Left lobe of liver (tissue), 2 donors: ENCODE results near the gene MMGT1. TPM values are rescaled to one million over a fixed set of nuclear protein-coding genes. Genes with fewer than 3 reads are reported as not detected.

Experiments used
- ATAC-seq: fragments of 200-7000 bp; cut with Tn5 transposase; one replicate; pipeline ENCODE4 v1.9.1; 2020; ENCODE audit warnings: mild to moderate bottlenecking, moderate library complexity
- DNase-seq: peaks from one replicate; pipeline ENCODE4 v3.0.0-alpha.2; 2020; ENCODE audit warnings: low spot score
- total RNA-seq: library from RNA; stranded (reverse); gene quantifications from one replicate; pipeline ENCODE4 v1.2.1, GENCODE V29; 2021
- donor health status: DM: no; HTN: no; CAD: no; lungs with moderate emphysema.
- donor health status: DM: no; HTN: yes; CAD: no.

MMGT1 gene
- 4.7 TPM for total RNA-seq

GRCh38 chrX:135973548-135974278, at the start of gene MMGT1:
MMGT1 (minus strand) TSS chrX:135973988; CDS start chrX:135973675, 313 bp downstream.
- ATAC-seq: peak; percentile 87
- DNase-seq: peak; percentile 85

GRCh38 chrX:136021903-136022302, 48.1 kb upstream of the MMGT1 start:
- ATAC-seq: no peak
- DNase-seq: no peak

- ATAC-seq (no peak), DNase-seq (no peak)
Measured at GRCh38 chrX:136021160-136021559, 47.4 kb upstream of the MMGT1 start.

GRCh38 chrX:136019226-136019625, 45.4 kb upstream of the MMGT1 start:
- ATAC-seq (no peak), DNase-seq (no peak)

- DNase-seq (no peak), ATAC-seq (no peak)
Measured at GRCh38 chrX:136016881-136017280, 43.1 kb upstream of the MMGT1 start.

- no peak for DNase-seq
- ATAC-seq: no peak
Measured at GRCh38 chrX:136015016-136015415, 41.2 kb upstream of the MMGT1 start.

GRCh38 chrX:135988245-135988644, 14.5 kb upstream of the MMGT1 start:
- no peak for DNase-seq
- no peak for ATAC-seq

GRCh38 chrX:135985973-135986310, 12.2 kb upstream of the MMGT1 start:
- no peak for DNase-seq
- peak; percentile 43 for ATAC-seq

- DNase-seq: peak; percentile 80
Measured at GRCh38 chrX:135985157-135985972, 11.6 kb upstream of the MMGT1 start, which contains the start of gene SLC9A6. SLC9A6 (plus strand) TSS chrX:135985435; CDS start chrX:135985659, 224 bp downstream.

GRCh38 chrX:135984791-135985156, 11.0 kb upstream of the MMGT1 start:
- ATAC-seq (peak; percentile 3), DNase-seq (no peak)

More at GRCh38 chrX:135985157-135985972, 11.6 kb upstream of the MMGT1 start, which contains the start of gene SLC9A6:
- peak; percentile 98 for ATAC-seq

GRCh38 chrX:135984256-135984655, 10.5 kb upstream of the MMGT1 start:
- ATAC-seq (no peak), DNase-seq (no peak)

- DNase-seq: no peak
Measured at GRCh38 chrX:135982860-135983259, 9.1 kb upstream of the MMGT1 start.

GRCh38 chrX:135981668-135982067, 7.9 kb upstream of the MMGT1 start:
- DNase-seq: no peak
- ATAC-seq: no peak

More at GRCh38 chrX:135982860-135983259, 9.1 kb upstream of the MMGT1 start:
- no peak for ATAC-seq

GRCh38 chrX:135981010-135981409, 7.2 kb upstream of the MMGT1 start:
- no peak for ATAC-seq
- no peak for DNase-seq

GRCh38 chrX:135977611-135978010, 3.8 kb upstream of the MMGT1 start:
- ATAC-seq (no peak), DNase-seq (no peak)

- ATAC-seq: no peak
- DNase-seq: no peak
Measured at GRCh38 chrX:135975421-135975820, 1.6 kb upstream of the MMGT1 start.

GRCh38 chrX:135974279-135974856, 580 bp upstream of the MMGT1 start:
- ATAC-seq (peak; percentile 84), DNase-seq (peak; percentile 70)

GRCh38 chrX:135973025-135973547, 702 bp downstream of the MMGT1 start:
- DNase-seq (peak; percentile 38), ATAC-seq (peak; percentile 28)

- no peak for DNase-seq
- no peak for ATAC-seq
Measured at GRCh38 chrX:135951291-135951690, 22.5 kb downstream of the MMGT1 start.

GRCh38 chrX:135944486-135944885, 29.3 kb downstream of the MMGT1 start:
- DNase-seq (no peak), ATAC-seq (no peak)
